Measurements from ENCODE around the gene MTCL3.

Gene MTCL3

DNA sequence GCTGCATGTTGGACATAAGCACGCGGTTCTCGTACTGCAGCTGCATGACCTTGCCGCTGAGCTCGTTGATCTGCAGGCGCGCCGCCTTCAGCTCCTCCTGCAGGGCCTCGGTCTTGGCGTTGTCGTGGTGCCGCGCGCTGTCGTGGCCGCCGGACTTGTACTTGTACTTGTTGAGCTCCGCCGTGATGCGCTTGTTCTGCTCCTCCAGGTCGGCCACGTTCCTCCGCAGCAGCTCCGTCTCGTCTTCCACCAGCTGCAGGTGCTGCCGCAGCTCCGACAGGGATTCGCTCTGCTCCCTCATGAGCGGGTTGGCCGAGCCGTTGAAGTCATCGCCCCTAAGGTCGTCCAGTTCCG lies 43.3 kb downstream of the MTCL3 start:
- Histone ChIP-seq H3K4me3 (replicated peaks in 1 of 4; ENCODE audit: control extremely low read depth in 1 of 4, insufficient read depth in 1 of 4, low read depth in 3 of 4, low read length in 4 of 4) (no peak overlapping the region), H3K27ac (ENCODE audit: insufficient read depth, low read length) (no peak overlapping the region), H3K27me3 (ENCODE audit: control insufficient read depth, insufficient read depth, low read length) (no peaks in the 10 kb centered on the region), H2AFZ (ENCODE audit: low read length) (no peak overlapping the region), H3K4me2 (ENCODE audit: extremely low read depth, insufficient read depth, low read length) (no peak overlapping the region), H3K79me2 (ENCODE audit: control insufficient read depth, insufficient read depth, low read length) (no peaks in the 10 kb centered on the region), H3K9me3 (ENCODE audit: control insufficient read depth, insufficient read depth, low read depth, low read length) (no peaks in the 10 kb centered on the region), H3K9ac (ENCODE audit: insufficient read depth, low read length) (no peak overlapping the region), H4K20me1 (ENCODE audit: control insufficient read depth, extremely low read depth, insufficient read depth, low read length) (no peaks in the 10 kb centered on the region), H3K4me1 (ENCODE audit: control insufficient read depth, extremely low read depth, insufficient read depth, low read length) (peaks cover 2% of the 10 kb centered on the region), H3K36me3 (ENCODE audit: control insufficient read depth, insufficient read depth, low read length) (peaks cover 3% of the 10 kb centered on the region)
- TF ChIP-seq EZH2 (IDR thresholded peaks at IDR 0.05; ENCODE audit: low read length, missing control alignments): no peak
- no peak for TF ChIP-seq CTCF (conservative IDR thresholded peaks at IDR 0.05 in 1 of 2, IDR thresholded peaks at IDR 0.05 in 1 of 2; ENCODE audit: low read depth in 1 of 2, low read length in 2 of 2)
- DNase-seq (ENCODE audit: low read depth in 2 of 2): no peak

DNA sequence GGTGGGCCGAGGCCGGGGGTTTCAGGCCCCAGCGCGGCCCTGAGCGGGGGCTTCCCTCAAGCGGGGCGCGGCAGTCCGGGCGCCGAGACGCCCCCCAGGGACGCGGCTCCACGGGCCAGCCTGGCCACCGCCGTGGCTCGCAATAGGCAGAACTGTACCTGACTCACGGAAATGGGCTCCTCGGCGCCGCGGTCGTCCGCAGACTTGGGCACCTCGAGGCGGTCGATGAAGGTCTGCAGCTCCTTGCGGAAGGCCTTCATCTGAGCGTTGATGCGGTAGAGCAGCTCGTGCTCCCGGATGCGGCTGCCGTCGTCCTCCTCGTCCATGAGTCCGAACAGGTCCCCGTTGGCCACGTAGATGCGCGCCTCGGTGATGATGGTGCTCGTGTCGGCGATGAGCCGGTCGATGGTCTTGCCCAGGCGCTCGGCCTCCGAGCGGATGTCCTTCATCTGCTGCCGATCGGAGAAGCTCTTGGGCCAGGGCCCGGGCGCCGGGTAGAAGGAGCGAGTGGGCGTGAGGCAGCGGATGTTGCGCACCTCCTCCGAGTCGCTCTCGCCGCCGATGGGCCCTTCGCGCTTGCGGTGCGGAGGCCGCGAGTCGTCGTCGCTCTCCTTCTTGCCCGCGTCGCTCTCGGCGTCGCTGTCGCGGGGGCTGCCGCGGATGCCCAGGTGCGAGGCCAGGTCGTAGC lies 43.9 kb downstream of the MTCL3 start:
- H3K4me3 ChIP-seq (replicated peaks in 1 of 4; ENCODE audit: control extremely low read depth in 1 of 4, insufficient read depth in 1 of 4, low read depth in 3 of 4, low read length in 4 of 4): no peak overlapping the region
- H3K79me2 ChIP-seq (ENCODE audit: control insufficient read depth, insufficient read depth, low read length): no peaks in the 10 kb centered on the region
- DNase-seq (ENCODE audit: low read depth in 2 of 2): no peak
- no peak overlapping the region for H2AFZ ChIP-seq (ENCODE audit: low read length)
- H3K4me2 ChIP-seq (ENCODE audit: extremely low read depth, insufficient read depth, low read length): no peak overlapping the region
- no peak overlapping the region for H3K9ac ChIP-seq (ENCODE audit: insufficient read depth, low read length)
- TF ChIP-seq EZH2 (IDR thresholded peaks at IDR 0.05; ENCODE audit: low read length, missing control alignments): no peak
- no peak for TF ChIP-seq CTCF (conservative IDR thresholded peaks at IDR 0.05 in 1 of 2, IDR thresholded peaks at IDR 0.05 in 1 of 2; ENCODE audit: low read depth in 1 of 2, low read length in 2 of 2)
- peaks cover 3% of the 10 kb centered on the region for H3K36me3 ChIP-seq (ENCODE audit: control insufficient read depth, insufficient read depth, low read length)
- H4K20me1 ChIP-seq (ENCODE audit: control insufficient read depth, extremely low read depth, insufficient read depth, low read length): no peaks in the 10 kb centered on the region
- H3K4me1 ChIP-seq (ENCODE audit: control insufficient read depth, extremely low read depth, insufficient read depth, low read length): peaks cover 2% of the 10 kb centered on the region
- no peaks in the 10 kb centered on the region for H3K27me3 ChIP-seq (ENCODE audit: control insufficient read depth, insufficient read depth, low read length)
- no peaks in the 10 kb centered on the region for H3K9me3 ChIP-seq (ENCODE audit: control insufficient read depth, insufficient read depth, low read depth, low read length)
- no peak overlapping the region for H3K27ac ChIP-seq (ENCODE audit: insufficient read depth, low read length)

GRCh38 chr6:127471379-127472255 lies 47.5 kb downstream of the MTCL3 start:
- TF ChIP-seq CTCF (conservative IDR thresholded peaks at IDR 0.05 in 1 of 2, IDR thresholded peaks at IDR 0.05 in 1 of 2; ENCODE audit: low read depth in 1 of 2, low read length in 2 of 2) (no peak), EZH2 (IDR thresholded peaks at IDR 0.05; ENCODE audit: low read length, missing control alignments) (no peak)
- no peak overlapping the region for H3K4me3 ChIP-seq (replicated peaks in 1 of 4; ENCODE audit: control extremely low read depth in 1 of 4, insufficient read depth in 1 of 4, low read depth in 3 of 4, low read length in 4 of 4)
- peaks cover 2% of the 10 kb centered on the region for H3K4me1 ChIP-seq (ENCODE audit: control insufficient read depth, extremely low read depth, insufficient read depth, low read length)
- no peaks in the 10 kb centered on the region for H3K79me2 ChIP-seq (ENCODE audit: control insufficient read depth, insufficient read depth, low read length)
- no peak overlapping the region for H3K27ac ChIP-seq (ENCODE audit: insufficient read depth, low read length)
- H2AFZ ChIP-seq (ENCODE audit: low read length): no peak overlapping the region
- no peaks in the 10 kb centered on the region for H3K27me3 ChIP-seq (ENCODE audit: control insufficient read depth, insufficient read depth, low read length)
- H3K9me3 ChIP-seq (ENCODE audit: control insufficient read depth, insufficient read depth, low read depth, low read length): no peaks in the 10 kb centered on the region
- no peaks in the 10 kb centered on the region for H4K20me1 ChIP-seq (ENCODE audit: control insufficient read depth, extremely low read depth, insufficient read depth, low read length)
- peak in 1 of 2 donors; percentile 42 for DNase-seq (ENCODE audit: low read depth in 2 of 2)
- peaks cover 3% of the 10 kb centered on the region for H3K36me3 ChIP-seq (ENCODE audit: control insufficient read depth, insufficient read depth, low read length)
- H3K4me2 ChIP-seq (ENCODE audit: extremely low read depth, insufficient read depth, low read length): no peak overlapping the region
- H3K9ac ChIP-seq (ENCODE audit: insufficient read depth, low read length): no peak overlapping the region

Measured in fibroblast of lung (primary cell).